Liver (tissue), 3 donors: ENCODE results near the gene SP2.

Experiments used
- TAF1 ChIP-seq: conservative IDR thresholded peaks from 2 replicates; pipeline ENCODE4 v1.6.1; 2016; ENCODE audit warnings: antibody characterized with exemption, mild to moderate bottlenecking
- TF ChIP-seq, protein P1 (sequence below): fragments of 150-350 bp; IDR thresholded peaks from 2 replicates; pipeline ENCODE4 v1.5.1; 2017; ENCODE audit warnings: improper control_type of control experiment, low read depth, low read length; ENCODE audit not compliant: missing input control
- TF ChIP-seq, protein P2 (sequence below): IDR thresholded peaks from 2 replicates; pipeline ENCODE4 v1.6.1; 2016; ENCODE audit warnings: antibody characterized with exemption
- donor health status: healthy.
- donor health status: healthy.

DNA sequence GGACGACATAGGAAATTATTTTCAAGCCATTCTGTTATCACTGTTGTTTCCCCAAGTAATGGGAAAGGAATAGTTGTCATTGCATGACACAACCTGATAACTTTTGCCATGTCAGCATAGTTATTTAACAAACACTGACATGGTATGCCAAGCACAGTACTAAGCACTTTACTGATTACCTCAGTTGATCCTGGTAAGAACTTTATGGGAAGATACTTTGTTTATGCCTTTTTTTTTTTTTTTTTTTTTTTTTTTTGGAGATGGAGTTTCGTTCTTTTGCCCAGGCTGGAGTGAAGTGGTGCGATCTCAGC lies 29.6 kb downstream of the SP2 start:
- TF ChIP-seq, protein P1, sequence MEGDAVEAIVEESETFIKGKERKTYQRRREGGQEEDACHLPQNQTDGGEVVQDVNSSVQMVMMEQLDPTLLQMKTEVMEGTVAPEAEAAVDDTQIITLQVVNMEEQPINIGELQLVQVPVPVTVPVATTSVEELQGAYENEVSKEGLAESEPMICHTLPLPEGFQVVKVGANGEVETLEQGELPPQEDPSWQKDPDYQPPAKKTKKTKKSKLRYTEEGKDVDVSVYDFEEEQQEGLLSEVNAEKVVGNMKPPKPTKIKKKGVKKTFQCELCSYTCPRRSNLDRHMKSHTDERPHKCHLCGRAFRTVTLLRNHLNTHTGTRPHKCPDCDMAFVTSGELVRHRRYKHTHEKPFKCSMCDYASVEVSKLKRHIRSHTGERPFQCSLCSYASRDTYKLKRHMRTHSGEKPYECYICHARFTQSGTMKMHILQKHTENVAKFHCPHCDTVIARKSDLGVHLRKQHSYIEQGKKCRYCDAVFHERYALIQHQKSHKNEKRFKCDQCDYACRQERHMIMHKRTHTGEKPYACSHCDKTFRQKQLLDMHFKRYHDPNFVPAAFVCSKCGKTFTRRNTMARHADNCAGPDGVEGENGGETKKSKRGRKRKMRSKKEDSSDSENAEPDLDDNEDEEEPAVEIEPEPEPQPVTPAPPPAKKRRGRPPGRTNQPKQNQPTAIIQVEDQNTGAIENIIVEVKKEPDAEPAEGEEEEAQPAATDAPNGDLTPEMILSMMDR, result no peak
- TF ChIP-seq, protein P2, sequence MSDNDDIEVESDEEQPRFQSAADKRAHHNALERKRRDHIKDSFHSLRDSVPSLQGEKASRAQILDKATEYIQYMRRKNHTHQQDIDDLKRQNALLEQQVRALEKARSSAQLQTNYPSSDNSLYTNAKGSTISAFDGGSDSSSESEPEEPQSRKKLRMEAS, result no peak
- TF ChIP-seq TAF1, result no peak
